Measurements from ENCODE around the gene SORCS2.

DNA sequence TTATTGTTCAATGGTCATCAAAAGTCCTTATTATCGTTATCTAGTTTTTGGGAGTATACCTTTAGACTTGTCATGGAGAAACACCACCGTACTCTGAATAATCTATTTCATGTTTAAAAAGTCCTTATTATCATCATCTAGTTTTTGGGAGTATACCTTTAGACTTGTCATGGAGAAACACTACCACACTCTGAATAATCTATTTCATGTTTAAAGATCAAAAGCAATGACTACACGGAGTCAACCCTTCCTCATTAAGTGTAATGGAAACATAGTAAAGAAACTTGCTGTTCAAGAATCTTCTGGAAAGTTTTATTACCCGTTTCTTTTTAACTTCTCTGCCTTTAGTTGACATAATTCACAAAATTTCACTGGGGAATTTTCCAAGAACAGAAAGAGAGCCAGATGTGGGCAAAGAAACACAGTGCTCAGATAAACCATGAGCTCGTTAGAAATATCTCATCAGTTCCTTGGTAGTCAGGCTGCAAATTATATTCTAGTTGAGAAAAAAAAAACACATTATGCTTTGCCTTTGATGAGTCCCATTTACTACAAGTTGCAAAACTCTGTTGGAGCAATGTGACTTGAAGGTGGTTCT is 588.5 kb downstream of the SORCS2 start:
- TF ChIP-seq, protein P1, sequence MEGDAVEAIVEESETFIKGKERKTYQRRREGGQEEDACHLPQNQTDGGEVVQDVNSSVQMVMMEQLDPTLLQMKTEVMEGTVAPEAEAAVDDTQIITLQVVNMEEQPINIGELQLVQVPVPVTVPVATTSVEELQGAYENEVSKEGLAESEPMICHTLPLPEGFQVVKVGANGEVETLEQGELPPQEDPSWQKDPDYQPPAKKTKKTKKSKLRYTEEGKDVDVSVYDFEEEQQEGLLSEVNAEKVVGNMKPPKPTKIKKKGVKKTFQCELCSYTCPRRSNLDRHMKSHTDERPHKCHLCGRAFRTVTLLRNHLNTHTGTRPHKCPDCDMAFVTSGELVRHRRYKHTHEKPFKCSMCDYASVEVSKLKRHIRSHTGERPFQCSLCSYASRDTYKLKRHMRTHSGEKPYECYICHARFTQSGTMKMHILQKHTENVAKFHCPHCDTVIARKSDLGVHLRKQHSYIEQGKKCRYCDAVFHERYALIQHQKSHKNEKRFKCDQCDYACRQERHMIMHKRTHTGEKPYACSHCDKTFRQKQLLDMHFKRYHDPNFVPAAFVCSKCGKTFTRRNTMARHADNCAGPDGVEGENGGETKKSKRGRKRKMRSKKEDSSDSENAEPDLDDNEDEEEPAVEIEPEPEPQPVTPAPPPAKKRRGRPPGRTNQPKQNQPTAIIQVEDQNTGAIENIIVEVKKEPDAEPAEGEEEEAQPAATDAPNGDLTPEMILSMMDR (IDR thresholded peaks at IDR 0.05) = no peak
- TF ChIP-seq POLR2AphosphoS5 (IDR thresholded peaks at IDR 0.05; ENCODE audit: low read depth, low read length) (no peak), TCF7L2 (IDR thresholded peaks at IDR 0.05; ENCODE audit: low read depth, low read length) (no peak), SIN3A (IDR thresholded peaks at IDR 0.05; ENCODE audit: borderline replicate concordance, insufficient read depth, low read depth, low read length) (no peak)
- TF ChIP-seq, protein P2, sequence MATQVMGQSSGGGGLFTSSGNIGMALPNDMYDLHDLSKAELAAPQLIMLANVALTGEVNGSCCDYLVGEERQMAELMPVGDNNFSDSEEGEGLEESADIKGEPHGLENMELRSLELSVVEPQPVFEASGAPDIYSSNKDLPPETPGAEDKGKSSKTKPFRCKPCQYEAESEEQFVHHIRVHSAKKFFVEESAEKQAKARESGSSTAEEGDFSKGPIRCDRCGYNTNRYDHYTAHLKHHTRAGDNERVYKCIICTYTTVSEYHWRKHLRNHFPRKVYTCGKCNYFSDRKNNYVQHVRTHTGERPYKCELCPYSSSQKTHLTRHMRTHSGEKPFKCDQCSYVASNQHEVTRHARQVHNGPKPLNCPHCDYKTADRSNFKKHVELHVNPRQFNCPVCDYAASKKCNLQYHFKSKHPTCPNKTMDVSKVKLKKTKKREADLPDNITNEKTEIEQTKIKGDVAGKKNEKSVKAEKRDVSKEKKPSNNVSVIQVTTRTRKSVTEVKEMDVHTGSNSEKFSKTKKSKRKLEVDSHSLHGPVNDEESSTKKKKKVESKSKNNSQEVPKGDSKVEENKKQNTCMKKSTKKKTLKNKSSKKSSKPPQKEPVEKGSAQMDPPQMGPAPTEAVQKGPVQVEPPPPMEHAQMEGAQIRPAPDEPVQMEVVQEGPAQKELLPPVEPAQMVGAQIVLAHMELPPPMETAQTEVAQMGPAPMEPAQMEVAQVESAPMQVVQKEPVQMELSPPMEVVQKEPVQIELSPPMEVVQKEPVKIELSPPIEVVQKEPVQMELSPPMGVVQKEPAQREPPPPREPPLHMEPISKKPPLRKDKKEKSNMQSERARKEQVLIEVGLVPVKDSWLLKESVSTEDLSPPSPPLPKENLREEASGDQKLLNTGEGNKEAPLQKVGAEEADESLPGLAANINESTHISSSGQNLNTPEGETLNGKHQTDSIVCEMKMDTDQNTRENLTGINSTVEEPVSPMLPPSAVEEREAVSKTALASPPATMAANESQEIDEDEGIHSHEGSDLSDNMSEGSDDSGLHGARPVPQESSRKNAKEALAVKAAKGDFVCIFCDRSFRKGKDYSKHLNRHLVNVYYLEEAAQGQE (IDR thresholded peaks at IDR 0.05; ENCODE audit: insufficient read depth in 1 of 2, low read depth in 2 of 2, low read length in 1 of 2) = no peak

All from Panc1 (cell line).